Liver (tissue), 9 donors: ENCODE results near the gene SLC12A8. TPM values are rescaled to one million over a fixed set of nuclear protein-coding genes. Genes with fewer than 3 reads are reported as not detected.

Source experiments
- DNase-seq: peaks from one replicate; pipeline ENCODE4 v3.0.0-alpha.2; 2017; ENCODE audit warnings: low spot score
- H3K27ac ChIP-seq, 2 donors: one replicate each; pipeline ENCODE4 v1.7.0; 2013; ENCODE audit warnings: inconsistent platforms in 2 of 2, low read length in 2 of 2, control low read depth in 1 of 2, low read depth in 1 of 2, mild to moderate bottlenecking in 1 of 2
- H3K27me3 ChIP-seq, 4 donors: one replicate each; pipeline versions ENCODE4 v1.6.1 to v1.7.0; 2013; ENCODE audit warnings: low read length in 3 of 4, inconsistent platforms in 1 of 4, mild to moderate bottlenecking in 1 of 4, moderate library complexity in 1 of 4; ENCODE audit not compliant: control insufficient read depth in 4 of 4, insufficient read depth in 4 of 4
- H3K36me3 ChIP-seq, 4 donors: one replicate each; pipeline versions ENCODE4 v1.6.1 to v1.7.0; 2013; ENCODE audit warnings: low read length in 3 of 4, mild to moderate bottlenecking in 3 of 4, low read depth in 1 of 4, moderate library complexity in 1 of 4; ENCODE audit not compliant: control insufficient read depth in 4 of 4, insufficient read depth in 3 of 4
- H3K4me1 ChIP-seq, 4 donors: one replicate each; pipeline versions ENCODE4 v1.6.1 to v1.7.0; 2013; ENCODE audit warnings: low read length in 3 of 4, mild to moderate bottlenecking in 3 of 4, moderate library complexity in 1 of 4; ENCODE audit not compliant: control insufficient read depth in 4 of 4, insufficient read depth in 4 of 4
- H3K4me3 ChIP-seq, 3 donors: one replicate each; pipeline versions ENCODE4 v1.6.1 to v1.7.0; 2013; ENCODE audit warnings: low read length in 3 of 3, control low read depth in 1 of 3, low read depth in 1 of 3, mild to moderate bottlenecking in 1 of 3
- H3K9ac ChIP-seq, 2 donors: one replicate each; pipeline ENCODE4 v1.7.0; 2013; ENCODE audit warnings: low read length in 2 of 2, mild to moderate bottlenecking in 2 of 2, moderate library complexity in 2 of 2, control low read depth in 1 of 2, low read depth in 1 of 2
- H3K9me3 ChIP-seq, 4 donors: one replicate each; pipeline versions ENCODE4 v1.6.1 to v1.7.0; 2013; ENCODE audit warnings: low read length in 3 of 4; ENCODE audit not compliant: control insufficient read depth in 4 of 4
- EGR1 ChIP-seq, 2 donors: IDR thresholded peaks; 2 replicates each; pipeline ENCODE4 v1.6.1; 2016 to 2018; ENCODE audit warnings: antibody characterized with exemption in 2 of 2, low read depth in 2 of 2
- FOXA1 ChIP-seq: IDR thresholded peaks from 2 replicates; pipeline ENCODE4 v1.6.1; 2016; ENCODE audit warnings: antibody characterized with exemption
- GABPA ChIP-seq, 2 donors: IDR thresholded peaks in 1 of 2; conservative IDR thresholded peaks in 1 of 2; 2 replicates each; pipeline ENCODE4 v1.6.1; 2016; ENCODE audit warnings: antibody characterized with exemption in 2 of 2, mild to moderate bottlenecking in 1 of 2, moderate library complexity in 1 of 2
- HNF4A ChIP-seq, 2 donors: conservative IDR thresholded peaks; 2 replicates each; pipeline ENCODE4 v1.6.1; 2016; ENCODE audit warnings: antibody characterized with exemption in 2 of 2, mild to moderate bottlenecking in 2 of 2
- HNF4G ChIP-seq: IDR thresholded peaks from 2 replicates; pipeline ENCODE4 v1.6.1; 2016; ENCODE audit warnings: antibody characterized with exemption
- JUND ChIP-seq, 2 donors: IDR thresholded peaks; 2 replicates each; pipeline ENCODE4 v1.6.1; 2016; ENCODE audit warnings: antibody characterized with exemption in 2 of 2
- NR2F2 ChIP-seq: IDR thresholded peaks from 2 replicates; pipeline ENCODE4 v1.6.1; 2016; ENCODE audit warnings: antibody characterized with exemption
- RAD21 ChIP-seq, 2 donors: IDR thresholded peaks; 2 replicates each; pipeline ENCODE4 v1.6.1; 2016; ENCODE audit warnings: antibody characterized with exemption in 2 of 2, mild to moderate bottlenecking in 2 of 2
- RXRA ChIP-seq, 2 donors: IDR thresholded peaks; 2 replicates each; pipeline ENCODE4 v1.6.1; 2017 to 2018; ENCODE audit warnings: antibody characterized with exemption in 2 of 2, mild to moderate bottlenecking in 1 of 2
- SP1 ChIP-seq: IDR thresholded peaks from 2 replicates; pipeline ENCODE4 v1.6.1; 2018; ENCODE audit warnings: antibody characterized with exemption, mild to moderate bottlenecking
- TAF1 ChIP-seq: conservative IDR thresholded peaks from 2 replicates; pipeline ENCODE4 v1.6.1; 2016; ENCODE audit warnings: antibody characterized with exemption, mild to moderate bottlenecking
- YY1 ChIP-seq: IDR thresholded peaks from 2 replicates; pipeline ENCODE4 v1.6.1; 2016; ENCODE audit warnings: antibody characterized with exemption, mild to moderate bottlenecking
- WGBS: extraction: QIAGEN DNeasy Blood & Tissue Kit; methylation state at CpG from one replicate; pipeline ENCODE4 v1.1.7; 2013; 5-methylcytosine and 5-hydroxymethylcytosine counted together
- polyA plus RNA-seq, 2 donors: library from polyadenylated mRNA; stranded (reverse) in 1 of 2; unstranded in 1 of 2; fragments of 200-250 nt in 1 of 2; fragments of >200 nt in 1 of 2; fragmentation: Nextera tagmentation in 1 of 2; extraction: Ambion mirVana in 1 of 2; gene quantifications; one replicate each; pipeline versions ENCODE4 v1.2.1 to v1.2.3, GENCODE V29; 2013 to 2015
- total RNA-seq, 2 donors: library from RNA; depleted of rRNA; stranded (reverse); fragments of >200 nt; gene quantifications; one replicate each; pipeline ENCODE4 v1.2.3, GENCODE V29; 2014
- TF ChIP-seq, protein P1 (sequence below): IDR thresholded peaks from 2 replicates; pipeline ENCODE4 v1.6.1; 2016; ENCODE audit warnings: antibody characterized with exemption
- TF ChIP-seq, protein P2 (sequence below): fragments of 150-350 bp; IDR thresholded peaks from 2 replicates; pipeline ENCODE4 v1.5.1; 2017; ENCODE audit warnings: improper control_type of control experiment, low read depth, low read length; ENCODE audit not compliant: missing input control
- TF ChIP-seq, protein P3 (sequence below): IDR thresholded peaks from 2 replicates; pipeline ENCODE4 v1.6.1; 2016; ENCODE audit warnings: antibody characterized with exemption, mild to moderate bottlenecking
- TF ChIP-seq, protein P4 (sequence below): IDR thresholded peaks from 2 replicates; pipeline ENCODE4 v1.6.1; 2016; ENCODE audit warnings: antibody characterized with exemption
- TF ChIP-seq, protein P5 (sequence below): IDR thresholded peaks from 2 replicates; pipeline ENCODE4 v1.6.1; 2016; ENCODE audit warnings: antibody characterized with exemption
- donor health status: healthy.
- donor health status: healthy.
- donor health status: healthy.
- donor health status: healthy.
- donor health status: healthy.

Gene SLC12A8
- total and polyA plus RNA-seq, 4 donors: 2.7 to 20.3 (median 5.5) TPM

DNA sequence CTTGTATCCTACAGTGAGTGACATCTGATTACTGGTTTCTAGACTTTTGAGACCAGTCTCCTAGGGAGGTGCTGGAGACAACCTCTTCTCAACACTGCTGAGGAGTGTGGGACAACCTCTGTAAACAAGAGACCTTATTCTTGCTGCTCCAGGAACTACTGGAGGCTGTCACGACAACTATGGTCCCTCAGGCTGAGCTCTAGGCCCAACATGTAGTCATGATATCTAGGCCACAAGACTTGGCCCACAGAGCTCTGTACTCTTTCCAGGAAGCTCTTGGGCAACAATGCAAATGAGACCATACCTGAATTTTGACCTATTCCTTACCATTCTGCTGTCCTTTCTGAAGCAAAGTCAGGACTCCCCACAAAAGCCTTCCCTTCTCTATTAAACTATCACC lies 132.5 kb downstream of the SLC12A8 start:
- Histone ChIP-seq H3K4me1 (peaks cover 0 to 6% (median 0%) of the 10 kb centered on the region in 4 donors), H3K4me3 (no peak overlapping the region), H3K27me3 (no peaks in the 10 kb centered on the region), H3K27ac (no peak overlapping the region), H3K36me3 (peaks cover 0 to 3% (median 1%) of the 10 kb centered on the region in 4 donors), H3K9ac (no peak overlapping the region), H3K9me3 (no peaks in the 10 kb centered on the region)
- TF ChIP-seq RAD21 (IDR thresholded peaks at IDR 0.05): no peak
- TF ChIP-seq, protein P1, sequence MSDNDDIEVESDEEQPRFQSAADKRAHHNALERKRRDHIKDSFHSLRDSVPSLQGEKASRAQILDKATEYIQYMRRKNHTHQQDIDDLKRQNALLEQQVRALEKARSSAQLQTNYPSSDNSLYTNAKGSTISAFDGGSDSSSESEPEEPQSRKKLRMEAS: no peak
- TF ChIP-seq HNF4G: no peak
- no peak for TF ChIP-seq FOXA1
- TF ChIP-seq GABPA (IDR thresholded peaks at IDR 0.05 in 1 of 2, conservative IDR thresholded peaks at IDR 0.05 in 1 of 2): no peak
- no peak for TF ChIP-seq NR2F2
- TF ChIP-seq, protein P2, sequence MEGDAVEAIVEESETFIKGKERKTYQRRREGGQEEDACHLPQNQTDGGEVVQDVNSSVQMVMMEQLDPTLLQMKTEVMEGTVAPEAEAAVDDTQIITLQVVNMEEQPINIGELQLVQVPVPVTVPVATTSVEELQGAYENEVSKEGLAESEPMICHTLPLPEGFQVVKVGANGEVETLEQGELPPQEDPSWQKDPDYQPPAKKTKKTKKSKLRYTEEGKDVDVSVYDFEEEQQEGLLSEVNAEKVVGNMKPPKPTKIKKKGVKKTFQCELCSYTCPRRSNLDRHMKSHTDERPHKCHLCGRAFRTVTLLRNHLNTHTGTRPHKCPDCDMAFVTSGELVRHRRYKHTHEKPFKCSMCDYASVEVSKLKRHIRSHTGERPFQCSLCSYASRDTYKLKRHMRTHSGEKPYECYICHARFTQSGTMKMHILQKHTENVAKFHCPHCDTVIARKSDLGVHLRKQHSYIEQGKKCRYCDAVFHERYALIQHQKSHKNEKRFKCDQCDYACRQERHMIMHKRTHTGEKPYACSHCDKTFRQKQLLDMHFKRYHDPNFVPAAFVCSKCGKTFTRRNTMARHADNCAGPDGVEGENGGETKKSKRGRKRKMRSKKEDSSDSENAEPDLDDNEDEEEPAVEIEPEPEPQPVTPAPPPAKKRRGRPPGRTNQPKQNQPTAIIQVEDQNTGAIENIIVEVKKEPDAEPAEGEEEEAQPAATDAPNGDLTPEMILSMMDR: no peak
- TF ChIP-seq RXRA (IDR thresholded peaks at IDR 0.05): no peak
- no peak for TF ChIP-seq TAF1
- TF ChIP-seq, protein P3, sequence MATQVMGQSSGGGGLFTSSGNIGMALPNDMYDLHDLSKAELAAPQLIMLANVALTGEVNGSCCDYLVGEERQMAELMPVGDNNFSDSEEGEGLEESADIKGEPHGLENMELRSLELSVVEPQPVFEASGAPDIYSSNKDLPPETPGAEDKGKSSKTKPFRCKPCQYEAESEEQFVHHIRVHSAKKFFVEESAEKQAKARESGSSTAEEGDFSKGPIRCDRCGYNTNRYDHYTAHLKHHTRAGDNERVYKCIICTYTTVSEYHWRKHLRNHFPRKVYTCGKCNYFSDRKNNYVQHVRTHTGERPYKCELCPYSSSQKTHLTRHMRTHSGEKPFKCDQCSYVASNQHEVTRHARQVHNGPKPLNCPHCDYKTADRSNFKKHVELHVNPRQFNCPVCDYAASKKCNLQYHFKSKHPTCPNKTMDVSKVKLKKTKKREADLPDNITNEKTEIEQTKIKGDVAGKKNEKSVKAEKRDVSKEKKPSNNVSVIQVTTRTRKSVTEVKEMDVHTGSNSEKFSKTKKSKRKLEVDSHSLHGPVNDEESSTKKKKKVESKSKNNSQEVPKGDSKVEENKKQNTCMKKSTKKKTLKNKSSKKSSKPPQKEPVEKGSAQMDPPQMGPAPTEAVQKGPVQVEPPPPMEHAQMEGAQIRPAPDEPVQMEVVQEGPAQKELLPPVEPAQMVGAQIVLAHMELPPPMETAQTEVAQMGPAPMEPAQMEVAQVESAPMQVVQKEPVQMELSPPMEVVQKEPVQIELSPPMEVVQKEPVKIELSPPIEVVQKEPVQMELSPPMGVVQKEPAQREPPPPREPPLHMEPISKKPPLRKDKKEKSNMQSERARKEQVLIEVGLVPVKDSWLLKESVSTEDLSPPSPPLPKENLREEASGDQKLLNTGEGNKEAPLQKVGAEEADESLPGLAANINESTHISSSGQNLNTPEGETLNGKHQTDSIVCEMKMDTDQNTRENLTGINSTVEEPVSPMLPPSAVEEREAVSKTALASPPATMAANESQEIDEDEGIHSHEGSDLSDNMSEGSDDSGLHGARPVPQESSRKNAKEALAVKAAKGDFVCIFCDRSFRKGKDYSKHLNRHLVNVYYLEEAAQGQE: no peak
- DNase-seq: no peak
- WGBS: 60% methylated on average over 1 of the region's 1 CpG

DNA sequence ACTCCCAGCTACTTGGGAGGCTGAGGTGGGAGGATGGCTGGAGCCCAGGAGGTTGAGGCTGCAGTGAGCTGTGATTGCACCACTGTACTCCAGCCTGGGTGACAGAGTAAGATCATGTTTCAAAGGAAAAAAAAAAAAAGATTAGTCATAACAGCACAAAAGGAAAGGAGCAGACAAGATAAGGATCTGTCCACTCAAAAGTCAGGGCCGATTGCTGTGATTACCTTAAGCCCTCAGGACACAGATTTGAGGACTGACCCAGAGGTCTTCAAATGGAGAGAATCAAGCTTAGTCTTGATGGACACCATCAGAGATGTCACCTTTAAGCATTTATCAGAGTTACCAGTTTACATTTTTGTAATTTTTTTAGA lies 132.9 kb downstream of the SLC12A8 start:
- no peak overlapping the region for H3K4me3 ChIP-seq
- H3K27me3 ChIP-seq: no peaks in the 10 kb centered on the region
- peaks cover 0 to 6% (median 0%) of the 10 kb centered on the region in 4 donors for H3K4me1 ChIP-seq
- 85% methylated on average over 1 of the region's 1 CpG for WGBS
- H3K9me3 ChIP-seq: no peaks in the 10 kb centered on the region
- no peak for DNase-seq
- no peak overlapping the region for H3K27ac ChIP-seq
- peaks cover 0 to 3% (median 1%) of the 10 kb centered on the region in 4 donors for H3K36me3 ChIP-seq
- H3K9ac ChIP-seq: no peak overlapping the region
- no peak for TF ChIP-seq YY1
- no peak for TF ChIP-seq HNF4A (conservative IDR thresholded peaks at IDR 0.05)
- no peak for TF ChIP-seq FOXA1
- TF ChIP-seq, protein P4, sequence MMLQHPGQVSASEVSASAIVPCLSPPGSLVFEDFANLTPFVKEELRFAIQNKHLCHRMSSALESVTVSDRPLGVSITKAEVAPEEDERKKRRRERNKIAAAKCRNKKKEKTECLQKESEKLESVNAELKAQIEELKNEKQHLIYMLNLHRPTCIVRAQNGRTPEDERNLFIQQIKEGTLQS: no peak
- TF ChIP-seq, protein P5, sequence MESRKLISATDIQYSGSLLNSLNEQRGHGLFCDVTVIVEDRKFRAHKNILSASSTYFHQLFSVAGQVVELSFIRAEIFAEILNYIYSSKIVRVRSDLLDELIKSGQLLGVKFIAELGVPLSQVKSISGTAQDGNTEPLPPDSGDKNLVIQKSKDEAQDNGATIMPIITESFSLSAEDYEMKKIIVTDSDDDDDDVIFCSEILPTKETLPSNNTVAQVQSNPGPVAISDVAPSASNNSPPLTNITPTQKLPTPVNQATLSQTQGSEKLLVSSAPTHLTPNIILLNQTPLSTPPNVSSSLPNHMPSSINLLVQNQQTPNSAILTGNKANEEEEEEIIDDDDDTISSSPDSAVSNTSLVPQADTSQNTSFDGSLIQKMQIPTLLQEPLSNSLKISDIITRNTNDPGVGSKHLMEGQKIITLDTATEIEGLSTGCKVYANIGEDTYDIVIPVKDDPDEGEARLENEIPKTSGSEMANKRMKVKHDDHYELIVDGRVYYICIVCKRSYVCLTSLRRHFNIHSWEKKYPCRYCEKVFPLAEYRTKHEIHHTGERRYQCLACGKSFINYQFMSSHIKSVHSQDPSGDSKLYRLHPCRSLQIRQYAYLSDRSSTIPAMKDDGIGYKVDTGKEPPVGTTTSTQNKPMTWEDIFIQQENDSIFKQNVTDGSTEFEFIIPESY: no peak
- TF ChIP-seq JUND (IDR thresholded peaks at IDR 0.05): no peak
- TF ChIP-seq RXRA (IDR thresholded peaks at IDR 0.05): no peak
- TF ChIP-seq HNF4G: no peak
- TF ChIP-seq EGR1 (IDR thresholded peaks at IDR 0.05; ENCODE audit: low read depth in 2 of 2): no peak
- TF ChIP-seq RAD21 (IDR thresholded peaks at IDR 0.05): no peak
- no peak for TF ChIP-seq NR2F2
- no peak for TF ChIP-seq SP1
- TF ChIP-seq, protein P3: no peak
- TF ChIP-seq GABPA (IDR thresholded peaks at IDR 0.05 in 1 of 2, conservative IDR thresholded peaks at IDR 0.05 in 1 of 2): no peak
- TF ChIP-seq, protein P1: no peak
- no peak for TF ChIP-seq TAF1
- TF ChIP-seq, protein P2: no peak
